Loucy (cell line): ENCODE results near the gene KCTD19.

Experiments
- H2AFZ ChIP-seq: fragments of 200-600 bp; sonication (generic); 2 replicates; pipeline ENCODE4 v1.6.0; 2016; ENCODE audit warnings: antibody characterized with exemption, mild to moderate bottlenecking, low read length, moderate library complexity
- H3F3A ChIP-seq: fragments of 200-600 bp; 2 replicates; pipeline ENCODE4 v1.6.0; 2016; ENCODE audit warnings: antibody characterized with exemption, low read depth, mild to moderate bottlenecking
- H3K27me3 ChIP-seq: fragments of 200-600 bp; sonication (generic); 2 replicates; pipeline ENCODE4 v1.6.1; 2014; ENCODE audit warnings: low read length, mild to moderate bottlenecking; ENCODE audit not compliant: insufficient read depth, poor library complexity, severe bottlenecking
- H3K36me3 ChIP-seq: fragments of 200-600 bp; sonication (generic); 2 replicates; pipeline ENCODE4 v1.6.1; 2016; ENCODE audit warnings: low read length; ENCODE audit not compliant: insufficient read depth
- H3K4me1 ChIP-seq: fragments of 200-600 bp; sonication (generic); 2 replicates; pipeline ENCODE4 v1.5.1; 2014; ENCODE audit warnings: low read length, mild to moderate bottlenecking; ENCODE audit not compliant: insufficient read depth, poor library complexity, severe bottlenecking
- H3K4me2 ChIP-seq: fragments of 200-600 bp; sonication (generic); 2 replicates; pipeline ENCODE4 v1.6.0; 2014; ENCODE audit warnings: antibody characterized with exemption, low read length, low read depth, mild to moderate bottlenecking; ENCODE audit not compliant: poor library complexity, severe bottlenecking
- H3K4me3 ChIP-seq: fragments of 200-600 bp; sonication (generic); 2 replicates; pipeline ENCODE4 v1.5.1; 2014; ENCODE audit warnings: low read length, mild to moderate bottlenecking, mixed read lengths; ENCODE audit not compliant: poor library complexity, severe bottlenecking
- H3K79me2 ChIP-seq: fragments of 200-600 bp; sonication (generic); 2 replicates; pipeline ENCODE4 v1.6.1; 2014; ENCODE audit warnings: low read length; ENCODE audit not compliant: insufficient read depth
- H3K9ac ChIP-seq: fragments of 200-600 bp; sonication (generic); 2 replicates; pipeline ENCODE4 v1.6.0; 2014; ENCODE audit warnings: mild to moderate bottlenecking, low read depth, low read length, moderate library complexity; ENCODE audit not compliant: poor library complexity, severe bottlenecking
- H3K9me2 ChIP-seq: fragments of 200-600 bp; sonication (generic); replicated peaks from 2 replicates; pipeline ENCODE4 v1.6.1; 2016; ENCODE audit warnings: low read depth, low read length, mixed read lengths
- H3K9me3 ChIP-seq: fragments of 200-600 bp; sonication (generic); 2 replicates; pipeline ENCODE4 v1.6.1; 2014; ENCODE audit warnings: mild to moderate bottlenecking, antibody characterized with exemption, low read length, low read depth; ENCODE audit not compliant: insufficient read depth
- H4K20me1 ChIP-seq: fragments of 200-600 bp; sonication (generic); 2 replicates; pipeline ENCODE4 v1.6.0; 2014; ENCODE audit warnings: antibody characterized with exemption, low read length, mild to moderate bottlenecking; ENCODE audit not compliant: insufficient read depth, poor library complexity, severe bottlenecking
- CTCF ChIP-seq: fragments of 200-600 bp; sonication (generic); conservative IDR thresholded peaks from 2 replicates; pipeline ENCODE4 v1.5.1; 2014; ENCODE audit warnings: mild to moderate bottlenecking, antibody characterized with exemption, low read length
- EZH2phosphoT487 ChIP-seq: fragments of 200-600 bp; IDR thresholded peaks from 2 replicates; pipeline ENCODE4 v1.6.1; 2018; ENCODE audit warnings: antibody characterized with exemption, mild to moderate bottlenecking, moderate library complexity, borderline replicate concordance

Gene KCTD19

GRCh38 chr16:67242138-67242730 is 84.3 kb downstream of the KCTD19 start:
- Histone ChIP-seq H4K20me1 (peaks cover 19% of the 10 kb centered on the region), H2AFZ (no peak overlapping the region), H3K4me3 (no peak overlapping the region), H3K36me3 (peaks cover 11% of the 10 kb centered on the region; the same call in 1 of the 2 replicates), H3K4me2 (no peak overlapping the region), H3F3A (peaks cover 8% of the 10 kb centered on the region), H3K27me3 (no peaks in the 10 kb centered on the region), H3K9ac (no peak overlapping the region), H3K4me1 (peaks cover 58% of the 10 kb centered on the region), H3K79me2 (peaks cover 52% of the 10 kb centered on the region; the same call in 1 of the 2 replicates), H3K9me3 (no peaks in the 10 kb centered on the region), H3K9me2 (no peaks in the 10 kb centered on the region)
- TF ChIP-seq EZH2phosphoT487 (no peak), CTCF (no peak)

GRCh38 chr16:67241008-67241900 is 85.3 kb downstream of the KCTD19 start:
- Histone ChIP-seq H2AFZ (no peak overlapping the region), H3K9me3 (no peaks in the 10 kb centered on the region), H3K36me3 (peaks cover 18% of the 10 kb centered on the region; the same call in 1 of the 2 replicates), H4K20me1 (peaks cover 19% of the 10 kb centered on the region), H3K27me3 (no peaks in the 10 kb centered on the region), H3K9me2 (no peaks in the 10 kb centered on the region), H3K4me3 (no peak overlapping the region), H3K79me2 (peaks cover 43% of the 10 kb centered on the region; the same call in 1 of the 2 replicates), H3K4me1 (peaks cover 50% of the 10 kb centered on the region), H3K9ac (peak overlapping the region; percentile 46), H3K4me2 (peak overlapping the region; percentile 22), H3F3A (peaks cover 8% of the 10 kb centered on the region)
- no peak for TF ChIP-seq CTCF
- TF ChIP-seq EZH2phosphoT487: no peak

GRCh38 chr16:67240506-67240905 is 86.0 kb downstream of the KCTD19 start:
- Histone ChIP-seq H3K4me1 (peaks cover 43% of the 10 kb centered on the region), H3K4me2 (no peak overlapping the region), H3F3A (peaks cover 8% of the 10 kb centered on the region), H3K27me3 (no peaks in the 10 kb centered on the region), H3K79me2 (peaks cover 36% of the 10 kb centered on the region; the same call in 1 of the 2 replicates), H3K4me3 (no peak overlapping the region), H3K9me2 (no peaks in the 10 kb centered on the region), H3K36me3 (peaks cover 26% of the 10 kb centered on the region; the same call in 1 of the 2 replicates), H4K20me1 (peaks cover 14% of the 10 kb centered on the region), H3K9ac (no peak overlapping the region), H3K9me3 (no peaks in the 10 kb centered on the region), H2AFZ (no peak overlapping the region)
- TF ChIP-seq CTCF: no peak
- no peak for TF ChIP-seq EZH2phosphoT487
